ENCODE data around the gene RALGDS. TPM values are rescaled to one million over a fixed set of nuclear protein-coding genes. Genes with fewer than 3 reads are reported as not detected.
"Not testable (repeated sequence)": the region's sequence is repeated elsewhere in the genome, so short reads cannot be mapped to it uniquely, and the experiment has no call there.

Gene RALGDS
- total and polyA plus RNA-seq, 5 experiments from 2014 or later: 14.1 to 99.9 (median 35.5) TPM

GRCh38 chr9:133083688-133084087 lies 37.4 kb downstream of the RALGDS start:
- H3K27ac Mint-ChIP-seq: not testable (repeated sequence)

DNA sequence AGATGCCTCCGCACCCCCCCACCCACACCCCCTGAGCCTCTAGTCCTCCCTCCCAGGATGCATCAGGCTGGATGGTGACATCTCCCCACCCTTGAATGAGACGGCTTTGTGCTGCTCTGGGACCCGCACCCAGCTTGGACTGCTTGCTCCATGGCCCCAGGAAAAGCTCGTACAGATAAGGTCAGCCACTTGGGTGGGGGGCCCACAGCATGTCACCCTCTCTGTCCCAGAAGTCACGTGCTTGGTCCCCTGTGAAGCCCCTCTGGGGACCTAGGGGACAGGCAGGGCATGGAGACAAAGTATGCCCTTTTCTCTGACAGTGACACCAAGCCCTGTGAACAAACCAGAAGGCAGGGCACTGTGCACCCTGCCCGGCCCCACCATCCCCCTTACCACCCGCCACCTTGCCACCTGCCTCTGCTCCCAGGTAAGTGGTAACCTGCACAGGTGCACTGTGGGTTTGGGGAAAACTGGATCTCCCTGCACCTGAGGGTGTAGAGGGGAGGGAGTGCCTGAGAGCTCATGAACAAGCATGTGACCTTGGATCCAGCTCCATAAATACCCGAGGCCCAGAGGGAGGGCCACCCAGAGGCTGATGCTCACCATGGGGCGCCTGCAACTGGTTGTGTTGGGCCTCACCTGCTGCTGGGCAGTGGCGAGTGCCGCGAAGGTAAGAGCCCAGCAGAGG lies 38.9 kb downstream of the RALGDS start:
- ATAC-seq, H3K4me1 Mint-ChIP-seq, H3K27ac Mint-ChIP-seq, H3K27me3 Mint-ChIP-seq, DNase-seq, H3K36me3 Mint-ChIP-seq, H3K9me3 Mint-ChIP-seq, H3K4me3 Mint-ChIP-seq: not testable (repeated sequence)
- POLR2A ChIA-PET: interaction anchor here (0.6 kb wide), 1 partner anchor 25 kb away, joined by 4 read pairs; no protein-coding TSS in a partner anchor

More at GRCh38 chr9:133083688-133084087, 37.4 kb downstream of the RALGDS start:
- POLR2A ChIA-PET, ATAC-seq, H3K4me1 Mint-ChIP-seq, H3K4me3 Mint-ChIP-seq, H3K36me3 Mint-ChIP-seq, H3K9me3 Mint-ChIP-seq, H3K27me3 Mint-ChIP-seq, DNase-seq: not testable (repeated sequence)

- ATAC-seq, DNase-seq, H3K36me3 Mint-ChIP-seq, POLR2A ChIA-PET, H3K27ac Mint-ChIP-seq, H3K27me3 Mint-ChIP-seq, H3K9me3 Mint-ChIP-seq, H3K4me1 Mint-ChIP-seq, H3K4me3 Mint-ChIP-seq: not testable (repeated sequence)
Measured at GRCh38 chr9:133080786-133081779, 40.0 kb downstream of the RALGDS start.

DNA sequence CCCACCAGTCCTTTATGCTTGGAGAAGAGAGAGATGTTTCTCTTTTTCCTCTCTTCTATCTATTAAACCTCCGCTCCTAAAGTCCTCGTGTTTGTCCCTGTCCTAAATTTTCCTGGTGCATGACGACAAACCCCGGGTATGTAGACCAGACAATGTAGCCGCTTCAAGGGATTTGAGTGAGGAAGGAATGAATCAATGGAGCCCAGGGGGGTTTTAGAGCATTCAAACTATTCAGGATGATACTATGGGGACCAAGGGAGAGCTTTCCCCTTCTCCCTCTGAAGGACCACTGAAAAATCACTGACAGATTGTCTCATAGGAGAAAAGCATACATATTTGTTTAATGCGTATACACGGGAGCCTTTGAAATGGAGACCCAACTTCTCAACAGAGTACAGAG lies 40.9 kb downstream of the RALGDS start:
- no peak for DNase-seq
- POLR2A ChIA-PET: no interaction called here
- H3K4me3 Mint-ChIP-seq: no peak overlapping the region

GRCh38 chr9:133078486-133078885 lies 42.6 kb downstream of the RALGDS start:
- Mint-ChIP-seq H3K27me3 (peaks cover 0 to 7% (median 5%) of the 10 kb centered on the region in 5 donors), H3K9me3 (no peaks in the 10 kb centered on the region), H3K36me3 (no peaks in the 10 kb centered on the region), H3K4me3 (no peak overlapping the region), H3K27ac (no peak overlapping the region), H3K4me1 (no peaks in the 10 kb centered on the region)
- ATAC-seq (no peak), DNase-seq (no peak)
- POLR2A ChIA-PET: no interaction called here

More for the DNA sequence above, 40.9 kb downstream of the RALGDS start:
- peaks cover 0 to 7% (median 4%) of the 10 kb centered on the region in 5 donors for H3K27me3 Mint-ChIP-seq
- no peaks in the 10 kb centered on the region for H3K9me3 Mint-ChIP-seq
- no peaks in the 10 kb centered on the region for H3K4me1 Mint-ChIP-seq
- no peak for ATAC-seq
- no peaks in the 10 kb centered on the region for H3K36me3 Mint-ChIP-seq
- H3K27ac Mint-ChIP-seq: no peak overlapping the region

DNA sequence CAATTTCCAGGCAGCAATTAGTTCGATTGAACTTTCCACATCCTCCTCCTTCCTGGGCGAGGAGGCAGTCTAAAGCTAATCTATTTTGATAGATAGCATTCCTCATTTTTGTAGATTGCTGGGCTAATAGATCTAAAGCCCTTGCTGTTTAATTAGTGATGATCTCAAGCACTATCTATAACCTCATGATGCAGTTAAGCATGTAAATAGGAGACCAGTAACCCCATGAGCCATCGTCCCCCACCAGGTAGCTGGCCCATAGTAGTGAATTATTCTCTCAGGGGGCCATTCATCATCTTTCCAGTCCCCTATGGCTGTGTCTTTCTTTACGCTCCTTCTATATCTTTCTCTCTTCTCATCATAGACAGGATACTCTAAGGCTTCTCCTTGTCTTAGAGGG lies 44.3 kb downstream of the RALGDS start:
- Mint-ChIP-seq H3K9me3 (no peaks in the 10 kb centered on the region), H3K4me1 (no peaks in the 10 kb centered on the region), H3K27ac (peak overlapping the region in 1 of 10 donors; percentile 35), H3K36me3 (no peaks in the 10 kb centered on the region), H3K4me3 (no peak overlapping the region), H3K27me3 (peaks cover 0 to 7% (median 3%) of the 10 kb centered on the region in 5 donors)
- POLR2A ChIA-PET: no interaction called here
- ATAC-seq (no peak), DNase-seq (no peak)

- DNase-seq (no peak), ATAC-seq (no peak)
- POLR2A ChIA-PET: no interaction called here
- H3K36me3 Mint-ChIP-seq: no peaks in the 10 kb centered on the region
- H3K27ac Mint-ChIP-seq: no peak overlapping the region
- no peaks in the 10 kb centered on the region for H3K4me1 Mint-ChIP-seq
- H3K27me3 Mint-ChIP-seq: peaks cover 0 to 7% (median 1%) of the 10 kb centered on the region in 5 donors
- no peaks in the 10 kb centered on the region for H3K9me3 Mint-ChIP-seq
- no peak overlapping the region for H3K4me3 Mint-ChIP-seq
Measured at GRCh38 chr9:133075925-133076630, 45.0 kb downstream of the RALGDS start.

GRCh38 chr9:133074111-133074651 lies 46.9 kb downstream of the RALGDS start:
- Mint-ChIP-seq H3K4me3 (no peak overlapping the region), H3K27me3 (peaks cover 0 to 1% (median 0%) of the 10 kb centered on the region in 5 donors), H3K9me3 (no peaks in the 10 kb centered on the region), H3K4me1 (no peaks in the 10 kb centered on the region), H3K27ac (no peak overlapping the region), H3K36me3 (no peaks in the 10 kb centered on the region)
- DNase-seq (no peak), ATAC-seq (no peak)
- POLR2A ChIA-PET: no interaction called here

- H3K27me3 Mint-ChIP-seq: peaks cover 0 to 1% (median 0%) of the 10 kb centered on the region in 5 donors
- no peak overlapping the region for H3K4me3 Mint-ChIP-seq
- H3K9me3 Mint-ChIP-seq: no peaks in the 10 kb centered on the region
- ATAC-seq (no peak), DNase-seq (no peak)
- H3K27ac Mint-ChIP-seq: peak overlapping the region in 1 of 10 donors; percentile 29
- no peaks in the 10 kb centered on the region for H3K4me1 Mint-ChIP-seq
- H3K36me3 Mint-ChIP-seq: no peaks in the 10 kb centered on the region
- POLR2A ChIA-PET: no interaction called here
Measured at GRCh38 chr9:133073086-133074014, 47.7 kb downstream of the RALGDS start.

DNA sequence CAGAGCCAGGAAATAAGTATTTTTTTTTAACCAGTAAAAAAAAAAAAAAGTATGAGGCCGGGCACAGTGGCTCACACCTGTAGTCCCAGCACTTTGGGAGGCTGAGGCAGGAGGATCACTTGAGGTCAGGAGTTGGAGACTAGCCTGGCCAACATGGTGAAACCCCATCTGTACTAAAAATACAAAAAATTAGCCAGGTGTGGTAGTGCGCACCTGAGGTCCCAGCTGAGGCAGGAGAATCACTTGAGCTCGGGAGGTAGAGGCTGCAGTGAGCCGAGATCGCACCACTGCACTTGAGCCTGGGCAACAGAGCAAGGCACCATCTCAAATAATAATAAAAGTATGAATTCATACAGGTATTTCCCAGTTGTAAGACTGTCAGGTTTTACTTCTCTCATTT lies 48.8 kb downstream of the RALGDS start:
- H3K9me3 Mint-ChIP-seq, POLR2A ChIA-PET, DNase-seq, H3K4me1 Mint-ChIP-seq, H3K4me3 Mint-ChIP-seq, H3K27me3 Mint-ChIP-seq, H3K27ac Mint-ChIP-seq, H3K36me3 Mint-ChIP-seq, ATAC-seq: not testable (repeated sequence)

DNA sequence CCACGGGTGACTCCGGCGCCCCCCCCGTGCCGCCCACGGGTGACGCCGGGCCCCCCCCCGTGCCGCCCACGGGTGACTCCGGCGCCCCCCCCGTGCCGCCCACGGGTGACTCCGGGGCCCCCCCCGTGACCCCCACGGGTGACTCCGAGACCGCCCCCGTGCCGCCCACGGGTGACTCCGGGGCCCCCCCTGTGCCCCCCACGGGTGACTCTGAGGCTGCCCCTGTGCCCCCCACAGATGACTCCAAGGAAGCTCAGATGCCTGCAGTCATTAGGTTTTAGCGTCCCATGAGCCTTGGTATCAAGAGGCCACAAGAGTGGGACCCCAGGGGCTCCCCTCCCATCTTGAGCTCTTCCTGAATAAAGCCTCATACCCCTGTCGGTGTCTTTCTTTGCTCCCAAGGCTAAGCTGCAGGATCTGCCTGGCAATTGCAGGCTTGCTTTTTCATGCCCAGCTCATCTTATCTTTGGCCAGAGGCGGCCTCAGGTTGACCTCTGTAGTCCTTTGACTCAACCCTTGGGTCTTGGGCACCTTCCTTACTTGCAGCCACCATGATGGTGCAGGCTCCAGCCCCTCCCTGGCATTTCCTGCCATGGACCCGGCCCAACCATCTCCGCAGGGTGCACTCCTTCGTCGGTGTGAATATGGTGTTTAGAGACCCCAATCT lies 49.4 kb downstream of the RALGDS start:
- Mint-ChIP-seq H3K27ac (peak overlapping the region in 1 of 10 donors; percentile 46), H3K36me3 (no peaks in the 10 kb centered on the region), H3K4me3 (no peak overlapping the region), H3K9me3 (no peaks in the 10 kb centered on the region), H3K27me3 (peaks cover 0 to 1% (median 0%) of the 10 kb centered on the region in 5 donors), H3K4me1 (no peaks in the 10 kb centered on the region)
- POLR2A ChIA-PET: no interaction called here
- ATAC-seq (no peak), DNase-seq (no peak)
